M059J (cell line): ENCODE data around the gene USP12. TPM values are rescaled to one million over a fixed set of nuclear protein-coding genes. Genes with fewer than 3 reads are reported as not detected.
"Not testable (repeated sequence)": the region's sequence is repeated elsewhere in the genome, so short reads cannot be mapped to it uniquely, and the experiment has no call there.

Experiments
- DNase-seq: peaks from one replicate; pipeline ENCODE4 v3.0.0-alpha.2; 2012; ENCODE audit warnings: low read depth
- total RNA-seq: library from RNA; depleted of rRNA; stranded (reverse); fragments of >200 nt; shearing (Covaris generic); gene quantifications from 2 replicates; pipeline ENCODE4 v1.2.3, GENCODE V29; 2014

USP12 gene
- total RNA-seq, 1 experiment from 2014 or later: 30.1 TPM

DNA sequence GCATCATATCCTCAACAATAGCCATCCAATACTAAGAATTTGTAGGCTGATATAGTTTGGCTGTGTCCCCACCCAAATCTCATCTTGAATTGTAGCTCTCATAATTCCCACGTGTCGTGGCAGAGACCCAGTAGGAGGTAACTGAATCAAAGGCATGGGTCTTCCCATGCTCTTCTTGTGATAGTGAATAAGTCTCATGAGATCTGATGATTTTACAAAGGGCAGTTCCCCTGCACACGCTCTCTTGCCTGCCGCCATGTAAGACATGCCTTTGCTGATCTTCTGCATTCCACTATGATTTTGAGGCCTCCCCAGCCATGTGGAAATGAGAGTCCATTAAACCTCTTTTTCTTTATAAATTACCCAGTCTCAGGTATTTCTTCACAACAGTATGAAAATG is 48.2 kb downstream of the USP12 start:
- DNase-seq: not testable (repeated sequence)

DNA sequence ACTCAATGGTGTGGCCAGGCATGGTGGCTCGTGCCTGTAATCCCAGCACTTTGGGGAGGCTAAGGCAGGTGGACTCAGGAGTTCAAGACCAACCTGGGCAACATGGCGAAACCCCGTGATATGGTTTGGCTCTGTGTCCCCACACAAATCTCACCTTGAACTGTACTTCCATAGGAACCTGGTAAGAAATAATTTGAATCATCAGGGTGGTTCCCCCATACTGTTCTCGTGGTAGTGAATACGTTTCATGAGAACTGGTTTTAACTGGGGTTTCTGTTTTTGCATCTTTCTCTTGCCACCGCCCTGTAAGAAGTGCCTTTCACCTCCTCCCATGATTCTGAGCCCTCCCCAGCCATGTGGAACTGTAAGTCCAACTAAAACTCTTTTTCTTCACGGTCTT is 49.6 kb downstream of the USP12 start:
- no peak for DNase-seq

DNA sequence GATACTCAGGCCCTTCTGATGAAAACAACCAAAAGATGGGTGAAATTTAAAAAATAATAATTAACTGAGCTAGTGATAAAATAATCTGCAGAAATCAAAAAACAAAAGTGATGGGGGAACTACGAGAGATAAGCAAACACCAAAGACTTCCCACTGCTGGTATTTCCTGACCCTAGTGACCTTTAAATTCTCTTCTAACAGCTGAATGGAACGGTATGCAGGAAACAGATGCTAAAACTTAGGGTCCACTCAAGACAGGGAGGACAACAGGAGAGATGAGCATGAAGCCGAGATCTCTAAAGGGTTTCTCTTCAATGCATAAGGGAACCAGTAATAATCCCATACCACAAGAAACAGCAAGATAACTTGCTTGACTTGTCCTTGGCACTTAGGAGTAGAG is 50.8 kb downstream of the USP12 start:
- DNase-seq: no peak

DNA sequence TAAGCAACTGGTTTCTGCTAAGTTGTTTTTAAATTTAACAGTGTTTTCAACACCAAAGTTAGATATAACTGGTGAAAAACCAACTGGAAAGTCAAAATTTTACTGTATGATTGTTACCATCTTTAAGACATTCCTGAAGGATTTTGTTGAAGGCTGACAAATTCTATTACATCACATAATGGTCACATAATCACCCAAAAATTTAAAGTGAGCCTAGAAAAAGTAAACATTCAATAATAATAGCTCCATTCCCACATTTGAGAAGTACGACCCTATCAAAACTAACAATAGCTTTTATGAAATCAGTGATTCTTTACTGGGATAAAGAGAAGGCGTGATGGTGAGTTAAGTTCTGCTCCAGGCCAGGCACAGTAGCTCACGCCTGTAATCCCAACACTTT is 51.6 kb downstream of the USP12 start:
- DNase-seq: no peak

DNA sequence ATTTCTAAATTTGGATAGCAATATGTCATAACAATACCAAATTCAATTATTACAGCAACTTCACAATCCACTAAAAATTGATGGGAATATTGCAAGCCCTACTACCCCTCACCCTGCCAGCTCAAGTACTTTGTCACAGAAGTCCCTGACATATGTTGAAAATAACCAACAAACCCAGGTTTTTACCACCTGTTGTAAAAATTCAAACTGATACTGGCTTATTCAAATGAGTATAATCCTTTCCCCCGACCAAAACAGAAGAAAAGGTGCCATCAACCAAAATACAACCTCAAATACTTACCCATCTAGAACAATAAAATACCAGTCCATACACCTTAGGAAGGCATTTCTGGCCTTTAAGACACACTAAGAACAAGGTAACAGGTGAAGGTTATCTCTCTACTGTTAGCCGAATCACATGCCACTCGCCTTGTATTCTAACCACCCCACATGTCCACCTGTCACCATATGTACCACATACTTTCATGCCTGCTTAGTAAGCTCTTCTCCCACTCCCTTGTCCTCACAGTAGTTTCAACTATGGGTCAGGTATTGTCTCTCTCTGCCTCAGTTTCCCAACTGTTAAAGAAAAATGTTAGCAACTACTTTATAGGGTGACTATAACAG is 53.1 kb downstream of the USP12 start:
- DNase-seq: no peak

DNA sequence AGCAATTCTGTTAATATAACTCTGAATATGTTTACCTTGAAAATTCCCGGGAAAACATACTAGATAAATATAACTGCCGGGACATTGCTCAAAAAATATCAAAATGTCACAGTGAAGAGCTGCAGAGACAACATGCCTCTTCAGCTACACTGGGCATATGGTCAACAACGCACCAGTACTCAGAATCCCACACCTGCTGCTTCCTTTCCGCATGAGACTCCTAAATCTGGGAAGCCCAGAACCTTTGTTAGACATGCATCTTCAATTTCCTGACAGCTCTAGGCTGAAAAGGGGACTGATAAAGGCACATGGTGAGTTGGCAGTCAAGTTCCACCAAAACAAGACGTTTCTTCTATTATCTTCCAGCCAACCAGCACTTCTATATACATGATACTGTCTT is 53.7 kb downstream of the USP12 start:
- DNase-seq: no peak

DNA sequence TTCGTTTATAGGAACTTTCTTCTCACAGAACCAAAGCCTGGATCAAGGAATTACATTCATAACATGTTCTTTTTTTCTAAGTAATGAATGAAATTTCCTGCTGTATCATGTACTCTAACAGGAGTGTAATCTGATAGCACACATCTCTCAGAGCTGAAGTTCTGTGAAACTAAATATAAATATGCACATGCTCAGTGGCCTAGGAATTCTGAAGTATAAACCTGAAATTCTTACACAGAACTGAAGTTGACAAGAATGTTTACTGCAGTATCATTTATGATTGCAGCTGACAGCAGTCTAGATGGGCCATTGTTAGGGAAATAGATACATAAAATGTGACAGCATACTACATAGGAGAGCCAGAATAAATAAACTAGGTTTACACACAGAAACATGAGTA is 54.5 kb downstream of the USP12 start:
- no peak for DNase-seq

DNA sequence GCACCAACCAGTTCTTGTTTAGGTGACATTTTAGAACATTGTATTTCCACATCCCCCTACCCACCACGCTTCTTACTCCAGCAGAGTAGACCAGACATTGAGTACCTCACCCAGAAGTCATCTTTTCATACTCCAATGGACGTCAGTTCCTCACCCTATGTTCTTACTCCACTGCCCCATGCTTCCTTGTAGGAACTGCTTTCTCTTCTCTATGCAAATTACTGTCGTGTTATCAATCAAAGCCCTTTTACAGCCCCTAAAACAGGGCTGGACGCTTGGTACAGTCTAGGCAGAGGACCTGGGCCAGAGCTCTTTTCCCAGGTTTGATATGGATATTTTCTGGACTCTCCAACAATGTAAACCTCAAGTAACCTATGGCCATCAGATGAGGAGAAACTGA is 58.2 kb downstream of the USP12 start:
- DNase-seq: no peak

DNA sequence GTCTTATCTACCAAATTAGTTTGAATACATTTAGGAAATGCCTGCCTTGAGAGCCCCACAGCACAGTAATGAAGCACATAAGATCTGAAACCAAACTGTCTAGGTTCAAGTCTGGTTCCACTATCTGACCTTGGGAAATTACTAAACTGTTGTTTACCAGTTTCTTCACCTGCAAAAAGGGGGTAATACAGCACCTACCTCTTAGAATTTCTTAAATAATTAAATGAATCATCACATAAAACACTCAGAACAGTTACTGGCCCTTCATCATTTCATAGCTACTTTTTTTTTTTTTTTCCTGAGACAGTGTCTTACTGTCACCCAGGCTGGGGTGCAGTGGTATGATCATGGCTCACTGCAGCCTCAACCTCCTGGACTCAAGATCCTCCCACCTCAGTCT is 59.6 kb downstream of the USP12 start:
- peak; percentile 9 for DNase-seq

DNA sequence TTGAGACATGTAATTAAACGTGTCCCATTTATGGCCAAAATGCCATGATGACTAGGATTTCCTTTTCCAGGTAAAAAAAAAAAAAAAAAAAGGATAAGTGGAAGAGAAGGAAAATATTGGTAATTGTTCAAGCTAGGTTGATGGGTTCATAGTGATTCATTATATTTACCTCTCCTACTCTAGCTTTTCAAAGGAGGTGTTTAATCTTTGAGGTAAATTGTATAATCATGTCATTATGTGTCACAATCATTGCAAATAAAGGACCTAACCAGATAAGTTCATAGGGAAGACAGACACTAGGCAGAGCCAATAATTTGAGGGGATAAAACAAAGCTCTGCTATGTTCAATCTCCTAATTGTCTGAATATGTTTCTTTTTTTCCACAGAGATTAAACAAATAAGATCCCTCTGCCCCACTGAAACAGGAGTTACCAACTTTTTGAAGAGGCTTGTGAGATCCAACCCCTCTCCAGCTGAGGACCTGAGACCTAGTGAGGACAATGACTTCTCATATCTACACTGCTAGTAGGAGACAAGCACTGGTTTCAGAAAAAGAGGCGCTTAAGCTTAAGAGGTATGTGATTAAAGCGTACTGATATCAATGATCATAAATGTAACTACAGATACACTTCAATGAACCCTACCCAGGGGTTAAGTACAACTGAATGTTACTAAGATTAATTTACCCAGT is 61.4 kb downstream of the USP12 start:
- peak; percentile 21 for DNase-seq

DNA sequence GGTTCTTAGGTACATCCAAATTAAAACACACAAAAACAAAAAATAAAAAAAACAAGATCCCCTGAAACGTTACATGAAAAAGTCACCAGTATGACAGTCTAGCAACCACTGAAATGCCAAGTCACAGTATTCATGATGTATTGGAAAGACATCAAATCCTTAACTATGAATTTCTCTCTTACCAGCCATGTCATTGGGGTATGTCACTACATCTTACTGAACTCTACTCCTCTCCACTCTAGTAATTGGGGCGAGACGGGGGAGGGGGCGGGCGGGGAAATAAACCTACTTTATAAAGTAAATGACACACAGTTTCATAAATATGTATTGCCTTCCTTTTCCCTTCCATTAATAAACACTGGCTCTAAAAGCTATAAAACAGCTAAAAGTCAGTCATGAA is 65.5 kb downstream of the USP12 start:
- DNase-seq: no peak

DNA sequence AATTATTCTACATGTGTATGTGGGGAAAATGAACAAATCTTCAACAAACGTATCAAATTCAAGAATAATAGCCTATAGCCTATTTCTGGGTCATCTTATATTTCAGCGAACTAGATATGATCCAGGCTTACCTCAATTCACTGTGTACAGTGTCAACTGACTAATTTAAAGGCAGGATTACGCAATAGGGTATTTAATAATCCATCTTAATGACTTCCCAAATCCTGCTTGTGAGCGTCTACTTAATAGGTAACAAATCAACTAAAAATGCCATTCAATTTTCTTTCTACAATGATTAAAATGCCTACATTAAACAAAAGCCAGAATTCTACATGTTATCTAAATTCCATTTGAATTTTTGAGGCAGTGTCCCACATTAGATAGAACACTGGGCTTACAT is 67.0 kb downstream of the USP12 start:
- DNase-seq: no peak

DNA sequence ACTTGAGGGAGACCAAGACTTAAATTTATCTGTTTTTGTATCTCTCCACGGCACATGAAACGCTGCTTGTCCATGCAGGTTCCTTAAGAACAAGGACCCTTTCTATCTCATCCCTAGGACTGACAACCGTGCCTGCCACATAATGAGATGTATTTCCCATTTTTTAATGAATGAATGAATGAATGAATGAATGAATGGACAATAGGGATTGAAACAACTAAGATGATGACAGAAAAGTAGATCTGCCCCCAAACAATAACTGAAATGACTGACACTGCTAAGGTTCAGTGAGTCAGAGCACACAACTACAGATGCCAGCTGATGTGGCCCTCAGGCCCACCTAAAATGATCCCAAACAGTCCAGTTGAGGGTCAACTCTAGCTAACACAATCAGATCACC is 69.8 kb downstream of the USP12 start:
- no peak for DNase-seq

DNA sequence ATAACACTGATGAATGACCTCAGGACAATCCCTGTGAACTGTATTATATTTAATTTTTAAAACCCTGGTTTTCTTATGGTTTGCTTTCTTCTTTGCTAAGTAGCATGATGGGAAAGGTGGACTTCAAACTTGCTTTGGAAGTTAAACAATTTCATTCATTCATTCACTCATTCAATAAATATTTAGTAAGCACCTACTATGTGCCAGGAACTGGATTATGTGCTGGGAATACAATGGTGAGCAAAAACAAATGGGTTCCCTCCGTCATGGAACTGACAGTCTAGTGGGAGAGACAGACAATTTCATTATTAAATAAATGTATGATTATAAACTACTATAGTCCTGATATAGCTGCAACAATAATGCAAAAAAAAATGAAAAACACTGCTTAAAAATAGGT is 70.3 kb downstream of the USP12 start:
- no peak for DNase-seq

DNA sequence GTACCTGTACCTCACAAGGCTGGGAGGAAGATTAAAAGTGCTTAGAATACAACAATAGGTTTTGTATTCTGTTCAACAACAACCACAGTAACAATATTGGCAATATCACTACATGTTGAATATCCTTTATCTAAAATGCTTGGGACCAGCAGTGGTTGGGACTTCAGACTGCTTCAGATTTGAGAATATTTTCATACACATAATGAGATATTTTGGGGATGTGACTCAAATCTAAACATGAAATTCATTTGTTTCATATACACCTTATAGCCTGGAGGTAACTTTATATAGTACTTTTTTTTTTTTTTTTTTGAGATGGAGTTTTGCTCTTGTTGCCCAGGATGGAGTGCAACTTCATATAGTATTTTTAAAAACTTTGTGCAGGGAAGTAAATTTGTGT is 73.9 kb downstream of the USP12 start:
- DNase-seq: no peak

DNA sequence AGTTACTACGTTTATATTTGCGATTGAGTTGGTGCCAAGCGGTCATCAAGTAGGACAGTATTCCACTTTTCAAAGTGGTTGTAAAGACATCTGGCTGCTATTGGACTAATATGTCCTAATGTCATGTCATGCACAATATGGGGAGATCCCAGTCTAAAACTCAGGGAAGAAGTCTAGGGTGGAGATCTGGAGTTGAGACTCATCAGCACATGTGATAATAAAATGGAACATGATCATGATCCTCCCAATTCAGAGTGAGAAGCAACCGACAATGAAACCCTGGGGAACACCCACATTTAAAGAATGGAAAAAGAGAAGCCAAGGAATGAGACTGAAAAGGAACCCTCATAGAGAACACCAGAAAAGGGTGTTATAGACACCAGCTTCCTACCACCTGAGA is 80.2 kb downstream of the USP12 start:
- no peak for DNase-seq

DNA sequence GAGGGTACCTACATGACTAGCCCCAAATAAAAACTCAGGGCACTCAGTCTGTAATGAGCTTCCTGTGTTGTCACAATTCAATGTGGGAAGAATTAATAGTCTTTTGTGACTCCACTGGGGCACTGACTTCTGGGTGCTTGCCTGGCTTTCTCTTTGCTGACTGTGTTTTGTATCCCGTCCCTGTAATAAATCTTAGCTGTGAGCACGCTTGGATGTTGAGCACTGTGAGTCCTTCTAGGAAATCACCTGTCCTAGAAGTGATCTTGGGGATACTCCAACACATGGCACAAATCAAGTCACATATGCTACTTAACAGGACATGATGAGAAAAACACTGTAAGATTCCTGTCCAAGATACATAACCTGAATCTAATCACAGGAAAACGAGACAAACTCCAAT is 83.0 kb downstream of the USP12 start:
- no peak for DNase-seq

DNA sequence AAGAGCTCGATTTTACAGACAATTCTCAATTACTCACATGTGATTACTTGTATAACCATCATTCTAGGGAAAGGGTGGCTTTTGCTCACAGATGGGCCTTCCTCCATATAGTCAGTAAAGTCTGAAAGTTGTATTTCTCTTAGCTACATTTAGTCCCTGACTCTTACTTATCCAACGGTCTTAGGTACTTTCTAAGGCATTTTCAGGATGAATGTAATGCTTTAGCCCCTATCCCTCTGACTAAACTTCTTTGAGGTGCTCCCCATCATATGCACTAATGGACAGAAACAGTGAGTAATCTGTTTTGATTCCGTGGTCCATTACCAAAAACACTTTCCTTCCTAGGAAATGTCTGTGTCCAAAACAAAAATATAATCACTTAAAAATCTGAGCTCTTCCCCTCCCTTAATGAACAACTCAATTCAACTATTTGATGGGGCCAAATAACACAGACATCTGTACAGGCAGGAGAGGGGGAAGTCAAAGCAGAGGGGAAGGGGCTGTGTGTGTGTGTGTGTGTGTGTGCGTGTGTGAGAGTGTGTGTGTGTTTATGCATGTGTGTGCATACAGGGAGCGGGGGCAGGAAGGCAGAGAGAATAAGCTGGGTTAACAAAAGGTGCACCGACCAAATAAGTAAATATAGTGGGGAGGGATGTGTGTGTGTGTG is 84.9 kb downstream of the USP12 start:
- DNase-seq: peak; percentile 18

DNA sequence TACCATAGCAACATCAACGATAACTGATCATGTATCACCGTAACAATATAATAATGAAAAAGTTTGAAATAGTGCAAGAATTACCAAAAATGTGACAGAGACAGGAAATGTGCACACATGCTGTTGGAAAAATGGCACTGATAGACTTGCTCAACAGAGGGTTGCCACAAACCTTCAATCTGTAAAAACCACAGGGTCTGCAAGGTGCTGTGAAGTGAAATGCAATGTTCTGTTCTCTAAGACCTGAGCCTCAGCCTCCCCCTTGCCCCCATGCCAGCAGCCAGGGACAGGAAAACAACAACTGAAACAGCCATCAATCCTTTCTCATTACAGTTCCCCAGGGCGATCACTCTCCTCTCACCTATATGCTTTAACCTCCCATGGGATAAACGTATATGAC is 88.4 kb downstream of the USP12 start:
- no peak for DNase-seq

DNA sequence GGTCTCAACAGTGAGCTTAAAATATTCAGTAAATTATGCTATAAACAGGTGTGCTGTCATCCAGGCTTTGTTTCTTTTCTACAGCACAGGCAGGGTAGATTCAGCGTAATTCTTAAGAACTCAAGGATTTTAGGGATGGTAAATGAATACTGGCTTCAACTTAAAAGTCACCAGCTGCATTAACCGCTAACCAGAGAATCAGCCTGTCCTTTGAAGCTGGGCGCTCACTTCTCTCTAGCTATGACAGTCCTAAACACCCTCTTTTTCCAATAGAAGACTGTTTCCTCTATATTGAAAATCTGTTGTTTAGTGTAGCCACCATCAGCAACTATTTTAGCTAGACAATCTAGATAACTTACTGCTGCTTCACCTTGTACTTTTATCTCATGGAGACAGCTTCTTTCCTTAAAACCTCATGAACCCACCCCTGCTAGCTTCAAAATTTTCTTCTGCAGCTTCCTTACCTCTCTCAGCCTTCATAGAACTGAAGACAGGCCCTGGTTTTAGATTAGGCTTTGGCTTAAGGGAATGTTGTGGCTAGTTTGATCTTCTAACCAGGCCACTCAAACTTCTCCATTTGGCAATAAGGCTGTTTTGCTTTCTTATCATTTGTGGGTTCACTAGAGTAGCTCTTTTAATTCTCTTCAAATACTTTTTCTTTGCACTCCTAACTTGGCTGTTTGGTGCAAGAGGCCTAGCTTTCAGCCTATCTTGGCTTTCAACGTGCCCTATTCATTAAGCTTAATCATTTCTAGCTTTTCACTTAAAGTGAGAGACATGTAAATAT is 89.5 kb downstream of the USP12 start:
- no peak for DNase-seq

DNA sequence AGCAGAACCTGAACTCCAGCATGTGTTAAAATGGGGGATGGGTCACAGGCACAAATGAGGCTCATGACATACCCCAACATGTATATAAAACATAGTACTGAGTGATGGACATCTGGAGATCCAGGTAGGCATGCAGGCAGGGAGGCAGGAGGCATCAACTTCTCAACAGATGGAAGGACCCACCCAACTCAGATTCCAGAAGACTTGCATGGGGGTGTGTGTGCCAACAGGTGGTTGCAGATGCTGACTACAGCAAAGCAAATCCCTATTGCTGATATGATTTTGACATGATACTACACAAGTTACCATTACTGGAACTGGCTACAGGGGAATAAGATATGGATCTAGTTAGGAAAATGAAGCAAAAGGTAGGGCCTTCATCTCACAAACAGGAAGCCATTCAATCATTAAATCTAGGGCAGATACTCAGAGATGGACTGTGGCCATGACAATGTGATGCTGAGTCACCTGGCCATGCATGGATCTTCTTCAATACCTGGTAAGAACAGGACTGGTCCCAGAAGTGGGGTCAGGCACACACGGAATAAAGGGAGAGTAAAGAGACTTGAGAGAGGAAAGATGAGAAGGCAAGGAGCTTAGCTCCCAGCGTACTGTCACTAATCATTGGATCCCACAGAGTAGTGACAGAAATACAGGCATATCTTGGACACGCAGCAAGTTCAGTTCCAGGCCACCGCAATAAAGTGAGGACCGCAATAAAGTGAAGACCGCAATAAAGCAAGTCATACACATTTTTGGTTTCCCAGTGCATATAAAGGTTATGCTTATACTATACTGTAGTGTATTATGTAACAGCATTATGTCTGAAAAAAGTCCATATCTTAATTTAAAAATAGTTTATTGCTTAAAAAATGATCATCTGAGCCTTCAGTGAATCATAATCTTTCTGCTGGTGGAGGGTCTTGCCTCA is 91.3 kb downstream of the USP12 start:
- peak; percentile 14 for DNase-seq
